OCI-LY3 (cell line): Measurements from ENCODE around the gene CLMN.

Experiments used
- CTCF ChIP-seq: fragments of 200-600, 300-600 bp; sonication (generic); IDR thresholded peaks from 2 replicates; pipeline ENCODE4 v1.5.1; 2014; ENCODE audit warnings: antibody characterized with exemption, low read length, low read depth
- EZH2phosphoT487 ChIP-seq: fragments of 200-600 bp; shearing (Covaris generic); IDR thresholded peaks from 2 replicates; pipeline ENCODE4 v1.6.1; 2018; ENCODE audit warnings: antibody characterized with exemption, mixed run types, low read depth

GRCh38 chr14:95162641-95163040 lies 157.1 kb downstream of the CLMN start:
- TF ChIP-seq CTCF = no peak
- TF ChIP-seq EZH2phosphoT487 = no peak
